Colonic mucosa (tissue), 4 donors: ENCODE measurements around the gene UNC5C. TPM values are rescaled to one million over a fixed set of nuclear protein-coding genes. Genes with fewer than 3 reads are reported as not detected.

Experiments used
- DNase-seq: peaks from one replicate; pipeline ENCODE4 v3.0.0-alpha.2; 2020
- H3K27ac ChIP-seq: fragments of 200-600 bp; one replicate; pipeline ENCODE4 v1.8.0; 2021
- H3K27me3 ChIP-seq: fragments of 200-600 bp; one replicate; pipeline ENCODE4 v1.8.0; 2021
- H3K36me3 ChIP-seq: fragments of 200-600 bp; one replicate; pipeline ENCODE4 v1.8.0; 2021
- H3K4me1 ChIP-seq: fragments of 200-600 bp; one replicate; pipeline ENCODE4 v1.8.0; 2021; ENCODE audit warnings: mild to moderate bottlenecking
- H3K4me3 ChIP-seq: fragments of 200-600 bp; one replicate; pipeline ENCODE4 v1.8.0; 2021
- H3K9ac ChIP-seq, 2 donors: one replicate each; pipeline ENCODE4 v1.7.0; 2013; ENCODE audit warnings: control low read depth in 2 of 2, low read depth in 2 of 2, low read length in 2 of 2
- H3K9me3 ChIP-seq: fragments of 200-600 bp; one replicate; pipeline ENCODE4 v1.8.0; 2021
- intact Hi-C: fragments of 100-400 bp; cut with DNase I; formaldehyde crosslinking; loops from one replicate; pipeline ENCODE4 v1.14.1; 2022
- total RNA-seq, 2 donors: library from RNA; stranded (reverse); fragmentation: NEBNext Ultra II Directional in 1 of 2; extraction: Animal tissue kit (Norgen Biotek cat#: 25700) in 1 of 2; gene quantifications; one replicate each; pipeline ENCODE4 v1.2.1, GENCODE V29; 2021
- TF ChIP-seq, protein P1 (sequence below): fragments of 200-600 bp; IDR thresholded peaks from one replicate; pipeline ENCODE4 v1.8.0; 2022; ENCODE audit warnings: antibody characterized with exemption, mild to moderate bottlenecking
- donor health status: healthy.
- donor health status: DM: no; HTN: no; CAD: no.
- donor health status: DM: no; HTN: no; CAD: no.

The UNC5C gene
- total RNA-seq, 2 donors from 2014 or later: 3.9 to 4.2 TPM

DNA sequence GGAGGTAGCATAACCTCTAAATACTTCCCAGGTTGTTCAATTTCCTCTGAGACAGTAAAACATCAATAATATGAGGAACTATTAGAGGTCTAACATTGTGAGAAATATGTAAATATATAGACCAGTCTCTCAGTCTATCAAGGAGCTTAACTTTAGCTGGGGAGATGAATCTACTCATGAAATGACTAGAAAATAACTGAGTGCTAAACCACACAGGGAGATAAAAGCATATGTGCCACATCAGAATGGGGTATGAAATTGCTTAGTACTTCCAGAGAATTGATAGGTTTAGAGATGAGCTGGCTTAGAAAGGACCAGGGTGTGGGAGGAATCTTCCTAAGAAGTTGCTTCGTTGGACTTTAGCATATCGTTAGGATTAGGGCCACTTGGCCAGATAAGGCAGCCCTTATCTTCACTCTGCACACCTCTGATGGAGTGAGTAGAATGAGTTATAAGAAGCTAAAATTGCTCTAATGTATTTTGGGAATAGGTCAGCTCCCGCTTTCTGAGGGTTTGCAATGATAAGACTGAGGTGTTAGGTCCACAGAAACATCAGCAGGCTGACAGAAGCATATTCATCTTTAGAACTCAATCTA is 299.2 kb downstream of the UNC5C start:
- Histone ChIP-seq H3K9me3 (no peaks in the 10 kb centered on the region), H3K27ac (no peak overlapping the region), H3K4me1 (no peaks in the 10 kb centered on the region), H3K27me3 (no peaks in the 10 kb centered on the region), H3K36me3 (no peaks in the 10 kb centered on the region), H3K4me3 (no peak overlapping the region), H3K9ac (no peak overlapping the region)
- intact Hi-C loops: no loop called here
- TF ChIP-seq, protein P1, sequence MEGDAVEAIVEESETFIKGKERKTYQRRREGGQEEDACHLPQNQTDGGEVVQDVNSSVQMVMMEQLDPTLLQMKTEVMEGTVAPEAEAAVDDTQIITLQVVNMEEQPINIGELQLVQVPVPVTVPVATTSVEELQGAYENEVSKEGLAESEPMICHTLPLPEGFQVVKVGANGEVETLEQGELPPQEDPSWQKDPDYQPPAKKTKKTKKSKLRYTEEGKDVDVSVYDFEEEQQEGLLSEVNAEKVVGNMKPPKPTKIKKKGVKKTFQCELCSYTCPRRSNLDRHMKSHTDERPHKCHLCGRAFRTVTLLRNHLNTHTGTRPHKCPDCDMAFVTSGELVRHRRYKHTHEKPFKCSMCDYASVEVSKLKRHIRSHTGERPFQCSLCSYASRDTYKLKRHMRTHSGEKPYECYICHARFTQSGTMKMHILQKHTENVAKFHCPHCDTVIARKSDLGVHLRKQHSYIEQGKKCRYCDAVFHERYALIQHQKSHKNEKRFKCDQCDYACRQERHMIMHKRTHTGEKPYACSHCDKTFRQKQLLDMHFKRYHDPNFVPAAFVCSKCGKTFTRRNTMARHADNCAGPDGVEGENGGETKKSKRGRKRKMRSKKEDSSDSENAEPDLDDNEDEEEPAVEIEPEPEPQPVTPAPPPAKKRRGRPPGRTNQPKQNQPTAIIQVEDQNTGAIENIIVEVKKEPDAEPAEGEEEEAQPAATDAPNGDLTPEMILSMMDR: no peak
- no peak for DNase-seq

DNA sequence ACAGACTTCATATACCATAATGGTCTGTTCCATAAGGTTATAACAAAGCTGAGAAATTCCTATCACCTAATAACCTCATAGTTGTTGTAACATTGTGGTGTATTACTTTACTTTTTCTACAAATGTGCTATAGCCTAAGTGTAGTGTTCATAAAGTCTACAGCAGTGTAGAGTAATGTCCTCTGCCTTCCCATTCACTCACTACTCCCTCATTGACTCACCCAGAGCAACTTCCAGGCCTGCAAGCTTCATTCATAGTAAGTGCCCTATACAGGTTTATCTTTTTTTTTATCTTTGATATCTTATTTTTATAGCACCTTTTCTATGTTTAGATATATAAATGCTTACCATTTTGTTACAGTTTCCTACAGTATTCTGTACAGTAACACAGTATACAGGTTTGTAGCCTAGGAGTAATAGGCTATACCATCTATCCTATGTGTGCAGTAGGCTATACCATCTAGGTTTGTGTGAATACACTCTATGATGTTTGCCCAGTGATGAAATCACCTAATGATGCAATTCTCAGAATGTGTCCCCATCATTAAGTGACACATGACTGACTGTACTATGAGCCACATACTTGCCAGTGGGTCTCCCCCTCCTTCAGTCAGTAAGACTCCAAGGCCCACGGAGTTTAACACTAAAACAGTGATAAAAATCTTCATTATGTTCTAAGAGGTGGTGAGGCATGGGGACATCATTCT is 299.9 kb downstream of the UNC5C start:
- Histone ChIP-seq H3K27me3 (no peaks in the 10 kb centered on the region), H3K36me3 (no peaks in the 10 kb centered on the region), H3K27ac (no peak overlapping the region), H3K4me1 (no peaks in the 10 kb centered on the region), H3K4me3 (no peak overlapping the region), H3K9ac (no peak overlapping the region), H3K9me3 (no peaks in the 10 kb centered on the region)
- no peak for DNase-seq
- TF ChIP-seq, protein P1: no peak
- intact Hi-C loops: no loop called here

DNA sequence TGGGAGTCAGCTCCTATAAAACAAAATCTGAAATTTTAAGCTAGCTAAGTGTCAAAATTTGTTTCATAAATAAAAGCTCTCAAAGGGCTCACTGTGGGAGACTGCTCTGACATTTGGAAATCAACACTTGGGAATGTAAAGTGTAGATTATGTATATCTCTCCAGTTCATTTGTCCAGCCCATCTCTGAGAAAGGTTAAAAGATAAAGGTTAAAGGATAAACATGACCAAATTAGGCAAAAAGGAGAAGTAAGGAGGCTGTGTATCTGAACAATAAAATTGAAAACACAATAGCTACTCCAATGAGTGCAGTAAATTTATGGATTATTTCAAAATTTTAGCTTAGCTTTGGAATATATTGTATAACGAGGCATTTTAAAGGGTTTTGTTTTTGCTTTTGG is 304.9 kb downstream of the UNC5C start:
- H3K9ac ChIP-seq: no peak overlapping the region
- H3K4me3 ChIP-seq: no peak overlapping the region
- intact Hi-C loops: no loop called here
- H3K4me1 ChIP-seq: no peaks in the 10 kb centered on the region
- TF ChIP-seq, protein P1: no peak
- H3K27me3 ChIP-seq: no peaks in the 10 kb centered on the region
- no peak for DNase-seq
- no peak overlapping the region for H3K27ac ChIP-seq
- no peaks in the 10 kb centered on the region for H3K9me3 ChIP-seq
- no peaks in the 10 kb centered on the region for H3K36me3 ChIP-seq

DNA sequence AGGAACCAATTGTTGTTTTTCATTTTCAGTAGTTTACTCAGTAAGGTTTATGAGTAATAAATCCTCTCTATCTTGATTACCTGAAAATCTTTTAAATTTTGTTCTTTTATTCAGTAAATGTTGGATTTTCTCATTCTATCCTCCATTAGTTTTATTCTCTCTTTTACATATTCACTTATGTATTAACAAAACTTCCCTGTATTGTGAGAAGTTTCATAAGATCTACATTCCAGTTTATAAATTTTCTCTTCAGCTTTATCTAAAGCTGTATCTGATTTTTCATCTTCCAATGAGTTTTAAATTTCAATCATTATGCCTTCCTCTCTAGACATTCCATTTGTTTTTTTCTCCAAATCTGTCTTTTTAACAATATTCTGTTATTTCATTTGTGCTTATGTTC is 310.2 kb downstream of the UNC5C start:
- intact Hi-C loops: no loop called here
- H3K4me3 ChIP-seq: no peak overlapping the region
- no peaks in the 10 kb centered on the region for H3K4me1 ChIP-seq
- no peak overlapping the region for H3K27ac ChIP-seq
- TF ChIP-seq, protein P1: no peak
- H3K9me3 ChIP-seq: no peaks in the 10 kb centered on the region
- no peak overlapping the region for H3K9ac ChIP-seq
- H3K36me3 ChIP-seq: no peaks in the 10 kb centered on the region
- no peaks in the 10 kb centered on the region for H3K27me3 ChIP-seq
- no peak for DNase-seq

DNA sequence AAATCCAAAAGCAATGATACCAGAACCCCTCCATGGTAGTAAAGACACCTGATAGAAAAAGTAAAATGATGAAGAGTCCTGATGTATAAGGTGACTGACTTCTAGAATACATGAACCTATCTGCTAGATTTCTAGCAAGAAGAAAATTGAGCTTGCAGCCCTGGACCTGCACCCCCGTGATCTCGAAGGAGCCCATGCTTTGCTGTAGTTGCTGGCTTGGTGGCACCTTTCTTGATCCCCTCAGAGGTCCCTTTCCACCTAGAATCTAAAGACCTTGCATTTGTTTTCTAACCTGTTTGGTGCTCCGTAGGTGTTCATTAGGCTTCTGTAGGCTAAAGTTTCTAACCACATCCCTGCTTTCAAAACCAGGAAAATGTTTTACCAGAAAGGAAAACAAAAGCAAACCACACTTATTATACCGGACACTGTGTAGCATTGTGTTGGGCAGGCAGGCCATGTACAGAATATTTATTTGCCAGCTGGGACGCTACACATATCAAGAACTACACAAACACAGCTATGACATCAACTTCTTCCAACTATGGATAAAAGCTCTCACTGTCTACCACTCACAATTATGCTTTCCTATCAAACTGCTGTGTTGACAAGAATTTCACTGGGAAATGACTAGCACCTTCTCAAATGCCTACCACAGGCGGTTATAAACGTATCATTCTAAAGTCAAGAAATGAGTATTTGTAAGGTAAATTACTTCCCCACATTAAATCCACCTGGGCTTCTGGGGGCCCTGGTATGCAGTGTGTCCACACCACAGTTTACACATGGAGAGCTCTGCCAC is 316.2 kb downstream of the UNC5C start:
- no peaks in the 10 kb centered on the region for H3K9me3 ChIP-seq
- no peak overlapping the region for H3K9ac ChIP-seq
- TF ChIP-seq, protein P1: no peak
- peak overlapping the region; percentile 42 for H3K27ac ChIP-seq
- H3K4me1 ChIP-seq: no peaks in the 10 kb centered on the region
- no peaks in the 10 kb centered on the region for H3K36me3 ChIP-seq
- no peaks in the 10 kb centered on the region for H3K27me3 ChIP-seq
- DNase-seq: no peak
- H3K4me3 ChIP-seq: no peak overlapping the region
- intact Hi-C loops: no loop called here
